Measurements from ENCODE around the gene SQOR. TPM values are rescaled to one million over a fixed set of nuclear protein-coding genes. Genes with fewer than 3 reads are reported as not detected.

SQOR gene
- total and polyA plus RNA-seq, 2 donors, result 33.5 to 34.0 TPM

DNA sequence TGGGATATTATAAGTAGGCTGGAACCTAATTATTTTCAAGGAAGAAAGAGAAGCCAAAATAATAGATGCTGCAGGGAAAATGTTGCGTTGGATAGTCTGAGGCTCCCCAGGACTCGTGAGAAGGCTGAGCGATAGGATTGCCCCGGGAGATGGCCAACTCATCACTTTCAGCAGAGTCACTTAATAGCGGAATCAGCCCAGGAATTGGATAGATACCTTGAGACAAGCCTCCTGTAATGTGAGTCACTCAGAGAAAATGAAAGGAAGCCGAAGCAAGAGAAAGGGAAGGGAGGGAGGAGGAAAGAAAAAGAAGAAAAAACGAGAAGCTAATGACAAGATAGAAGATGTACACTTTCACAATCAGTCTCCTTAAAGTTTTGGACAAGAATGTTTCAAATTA, 94.3 kb downstream of the SQOR start:
- H3K9me3 ChIP-seq (ENCODE audit: control insufficient read depth in 2 of 2, insufficient read depth in 1 of 2, low read length in 1 of 2), result no peaks in the 10 kb centered on the region
- H3K27ac ChIP-seq (ENCODE audit: low read depth in 1 of 2, low read length in 1 of 2), result no peak overlapping the region
- no peaks in the 10 kb centered on the region for H3K4me1 ChIP-seq (ENCODE audit: control insufficient read depth in 2 of 2, insufficient read depth in 2 of 2, low read length in 2 of 2)
- no peak overlapping the region for H3K4me3 ChIP-seq (ENCODE audit: low read length in 2 of 2)
- WGBS, result 84% methylated on average over 7 of the region's 7 CpGs
- H3K27me3 ChIP-seq (ENCODE audit: control insufficient read depth in 2 of 2, insufficient read depth in 1 of 2, low read length in 1 of 2), result peaks cover 0 to 2% of the 10 kb centered on the region in 2 donors
- no peak for DNase-seq (ENCODE audit: low read depth in 6 of 9, low spot score in 9 of 9)
- no peaks in the 10 kb centered on the region for H3K36me3 ChIP-seq (ENCODE audit: control insufficient read depth in 2 of 2, insufficient read depth in 2 of 2, low read length in 1 of 2)

DNA sequence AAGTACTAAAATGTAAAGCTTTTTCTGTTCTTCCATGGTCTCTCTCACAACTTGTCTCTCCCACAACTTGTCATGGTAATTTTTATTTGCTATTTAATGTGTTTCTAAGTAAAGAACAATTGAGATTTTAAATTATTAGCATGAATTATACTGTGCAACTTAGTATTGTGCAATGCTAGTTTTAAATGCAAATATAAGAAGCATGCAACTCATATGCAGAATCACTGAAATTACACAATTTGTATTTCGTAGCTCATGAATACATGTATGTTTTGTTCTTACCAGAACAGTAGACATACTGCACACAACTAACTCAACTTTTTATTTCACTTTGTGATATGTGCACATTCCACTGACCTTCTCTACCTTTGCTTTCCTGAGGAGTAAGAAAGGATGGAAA, 96.5 kb downstream of the SQOR start:
- H3K27ac ChIP-seq (ENCODE audit: low read depth in 1 of 2, low read length in 1 of 2), result no peak overlapping the region
- 91% methylated on average over 1 of the region's 1 CpG for WGBS
- DNase-seq (ENCODE audit: low read depth in 6 of 9, low spot score in 9 of 9), result no peak
- H3K27me3 ChIP-seq (ENCODE audit: control insufficient read depth in 2 of 2, insufficient read depth in 1 of 2, low read length in 1 of 2), result peaks cover 0 to 2% of the 10 kb centered on the region in 2 donors
- no peaks in the 10 kb centered on the region for H3K4me1 ChIP-seq (ENCODE audit: control insufficient read depth in 2 of 2, insufficient read depth in 2 of 2, low read length in 2 of 2)
- H3K36me3 ChIP-seq (ENCODE audit: control insufficient read depth in 2 of 2, insufficient read depth in 2 of 2, low read length in 1 of 2), result no peaks in the 10 kb centered on the region
- no peaks in the 10 kb centered on the region for H3K9me3 ChIP-seq (ENCODE audit: control insufficient read depth in 2 of 2, insufficient read depth in 1 of 2, low read length in 1 of 2)
- no peak overlapping the region for H3K4me3 ChIP-seq (ENCODE audit: low read length in 2 of 2)

DNA sequence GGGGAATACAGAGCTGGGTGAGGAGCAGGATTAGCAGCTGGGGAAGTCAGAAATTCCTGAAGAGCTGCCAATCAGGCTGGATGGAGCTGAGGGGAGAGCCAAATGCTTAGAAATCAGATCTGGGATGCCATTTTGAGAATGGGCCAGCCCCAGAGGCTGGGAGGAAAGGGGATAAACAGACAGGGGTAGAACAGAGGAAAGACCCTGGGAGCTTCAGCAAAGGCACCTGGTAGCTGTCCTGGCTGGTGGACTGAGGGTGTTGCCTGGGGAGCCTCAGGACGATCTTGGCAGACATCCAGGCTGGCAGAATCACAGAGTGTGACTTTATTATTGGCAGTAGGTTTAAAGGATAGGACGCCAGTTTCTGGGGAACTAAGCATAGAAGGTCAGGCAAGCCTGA, 97.8 kb downstream of the SQOR start:
- 74% methylated on average over 2 of the region's 2 CpGs for WGBS
- Histone ChIP-seq H3K27ac (ENCODE audit: low read depth in 1 of 2, low read length in 1 of 2) (no peak overlapping the region), H3K27me3 (ENCODE audit: control insufficient read depth in 2 of 2, insufficient read depth in 1 of 2, low read length in 1 of 2) (peaks cover 0 to 2% of the 10 kb centered on the region in 2 donors), H3K4me1 (ENCODE audit: control insufficient read depth in 2 of 2, insufficient read depth in 2 of 2, low read length in 2 of 2) (no peaks in the 10 kb centered on the region), H3K9me3 (ENCODE audit: control insufficient read depth in 2 of 2, insufficient read depth in 1 of 2, low read length in 1 of 2) (no peaks in the 10 kb centered on the region), H3K4me3 (ENCODE audit: low read length in 2 of 2) (no peak overlapping the region), H3K36me3 (ENCODE audit: control insufficient read depth in 2 of 2, insufficient read depth in 2 of 2, low read length in 1 of 2) (no peaks in the 10 kb centered on the region)
- no peak for DNase-seq (ENCODE audit: low read depth in 6 of 9, low spot score in 9 of 9)

DNA sequence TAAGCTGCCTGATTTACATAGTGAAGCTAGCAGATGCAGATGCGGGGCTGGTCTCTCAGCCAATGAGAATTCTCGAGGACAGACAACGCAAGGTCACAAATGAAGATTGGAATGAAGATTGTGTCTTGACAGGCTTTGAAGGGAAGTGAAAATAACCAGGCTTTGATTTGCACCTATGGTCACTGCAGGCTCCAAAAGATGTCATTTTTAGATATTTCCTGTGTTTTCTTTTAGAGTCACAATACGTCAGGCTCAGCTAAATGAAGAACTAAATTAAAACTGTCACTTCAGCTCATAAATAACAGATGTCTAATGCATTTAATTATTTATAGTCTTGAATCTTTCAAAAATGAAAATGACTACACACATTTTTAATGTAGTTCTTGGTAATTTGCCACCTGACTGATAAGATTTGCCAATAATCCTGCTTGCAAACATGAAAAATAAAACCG, 99.5 kb downstream of the SQOR start:
- DNase-seq (ENCODE audit: low read depth in 6 of 9, low spot score in 9 of 9), result no peak
- Histone ChIP-seq H3K36me3 (ENCODE audit: control insufficient read depth in 2 of 2, insufficient read depth in 2 of 2, low read length in 1 of 2) (no peaks in the 10 kb centered on the region), H3K27me3 (ENCODE audit: control insufficient read depth in 2 of 2, insufficient read depth in 1 of 2, low read length in 1 of 2) (peaks cover 0 to 2% of the 10 kb centered on the region in 2 donors), H3K4me1 (ENCODE audit: control insufficient read depth in 2 of 2, insufficient read depth in 2 of 2, low read length in 2 of 2) (no peaks in the 10 kb centered on the region), H3K4me3 (ENCODE audit: low read length in 2 of 2) (no peak overlapping the region), H3K27ac (ENCODE audit: low read depth in 1 of 2, low read length in 1 of 2) (no peak overlapping the region), H3K9me3 (ENCODE audit: control insufficient read depth in 2 of 2, insufficient read depth in 1 of 2, low read length in 1 of 2) (no peaks in the 10 kb centered on the region)
- 65% methylated on average over 5 of the region's 5 CpGs for WGBS

Other genes with a start within 250 kb of the SQOR start
- gene SLC30A4, start 112.3 kb upstream of the SQOR start, total RNA-seq, result 1.2 TPM
- 2.9 TPM for gene SLC30A4, start 112.3 kb upstream of the SQOR start, polyA plus RNA-seq
- 36.8 TPM for gene BLOC1S6, start 47.6 kb upstream of the SQOR start, total RNA-seq
- 32.1 TPM for gene BLOC1S6, start 47.6 kb upstream of the SQOR start, polyA plus RNA-seq

All from thymus (tissue), 11 donors.